Naive thymus-derived CD4-positive, alpha-beta T cell (primary cell): Measurements from ENCODE around the gene TMEM45B. TPM values are rescaled to one million over a fixed set of nuclear protein-coding genes. Genes with fewer than 3 reads are reported as not detected.
"Not testable (repeated sequence)": the region's sequence is repeated elsewhere in the genome, so short reads cannot be mapped to it uniquely, and the experiment has no call there.

Source experiments
- ATAC-seq: fragments of 150-1000 bp; cut with Tn5 transposase; 2 replicates; pipeline ENCODE4 v1.10.0; 2021; ENCODE audit warnings: mild to moderate bottlenecking, moderate library complexity
- CTCF ChIA-PET: fragments of 350-600 bp; sonication (Branson Sonifier 250); formaldehyde crosslinking; loops from one replicate; lab custom pipeline; 2021; ENCODE audit warnings: antibody characterized with exemption; lab: Charles Lee
- POLR2A ChIA-PET: fragments of 350-600 bp; sonication (Branson Sonifier 250); formaldehyde crosslinking; loops from one replicate; lab custom pipeline; 2021; ENCODE audit warnings: antibody characterized with exemption, inconsistent platforms; lab: Charles Lee
- DNase-seq, 9 donors: peaks; one replicate each; pipeline versions ENCODE4 v3.0.0 to v3.0.0-alpha.2; 2020 to 2022; ENCODE audit warnings: mixed read lengths in 1 of 9
- H3K27ac ChIP-seq: one replicate; pipeline ENCODE4 v1.7.0; 2013; ENCODE audit warnings: mild to moderate bottlenecking, low read depth, low read length, moderate library complexity
- H3K27me3 ChIP-seq, 2 donors: one replicate each; pipeline ENCODE4 v1.7.0; 2013; ENCODE audit warnings: low read length in 2 of 2, mild to moderate bottlenecking in 2 of 2, moderate library complexity in 2 of 2; ENCODE audit not compliant: control insufficient read depth in 2 of 2, insufficient read depth in 2 of 2
- H3K36me3 ChIP-seq, 3 experiments: 1 replicate in 2 of 3; 2 replicates in 1 of 3; pipeline ENCODE4 v1.7.0; 2013; ENCODE audit warnings: low read length in 3 of 3, mild to moderate bottlenecking in 3 of 3, moderate library complexity in 1 of 3; ENCODE audit not compliant: insufficient read depth in 3 of 3, control insufficient read depth in 2 of 3
- H3K4me1 ChIP-seq, 2 donors: one replicate each; pipeline ENCODE4 v1.7.0; 2013; ENCODE audit warnings: low read length in 2 of 2, mild to moderate bottlenecking in 2 of 2, moderate library complexity in 1 of 2; ENCODE audit not compliant: control insufficient read depth in 2 of 2, insufficient read depth in 2 of 2
- H3K4me3 ChIP-seq: 2 replicates; pipeline ENCODE4 v1.7.0; 2013; ENCODE audit warnings: mild to moderate bottlenecking, low read length
- H3K9me3 ChIP-seq, 3 experiments: 1 replicate in 2 of 3; 2 replicates in 1 of 3; pipeline ENCODE4 v1.7.0; 2013; ENCODE audit warnings: low read length in 3 of 3; ENCODE audit not compliant: control insufficient read depth in 2 of 3
- H3K27ac Mint-ChIP-seq, 9 donors: one replicate each; pipeline ENCODE4 v1.8.0; 2020 to 2022; ENCODE audit warnings: mixed read lengths in 9 of 9, mild to moderate bottlenecking in 8 of 9, moderate library complexity in 5 of 9, inconsistent platforms in 2 of 9
- H3K27me3 Mint-ChIP-seq, 5 donors: one replicate each; pipeline ENCODE4 v1.8.0; 2021 to 2022; ENCODE audit warnings: mixed read lengths in 5 of 5, mild to moderate bottlenecking in 1 of 5
- H3K36me3 Mint-ChIP-seq, 5 donors: one replicate each; pipeline ENCODE4 v1.8.0; 2020 to 2022; ENCODE audit warnings: mixed read lengths in 5 of 5, mild to moderate bottlenecking in 3 of 5, inconsistent platforms in 1 of 5
- H3K4me1 Mint-ChIP-seq, 7 donors: one replicate each; pipeline ENCODE4 v1.8.0; 2020 to 2022; ENCODE audit warnings: mixed read lengths in 7 of 7, mild to moderate bottlenecking in 3 of 7, inconsistent platforms in 1 of 7
- H3K4me3 Mint-ChIP-seq, 10 donors: one replicate each; pipeline ENCODE4 v1.8.0; 2020 to 2022; ENCODE audit warnings: mild to moderate bottlenecking in 10 of 10, mixed read lengths in 10 of 10, moderate library complexity in 6 of 10, inconsistent platforms in 2 of 10
- H3K9me3 Mint-ChIP-seq, 11 donors: one replicate each; pipeline ENCODE4 v1.8.0; 2020 to 2022; ENCODE audit warnings: mixed read lengths in 11 of 11, mild to moderate bottlenecking in 4 of 11, inconsistent platforms in 1 of 11, moderate library complexity in 1 of 11
- intact Hi-C, 2 donors: fragments of 100-400 bp; cut with micrococcal nuclease; formaldehyde crosslinking; loops; one replicate each; pipeline ENCODE4 v1.15.1; 2023
- polyA plus RNA-seq, 2 donors: library from polyadenylated mRNA; unstranded; fragments of 300-500 nt; fragmentation: Illumina TruSeq; gene quantifications; one replicate each; pipeline ENCODE4 v1.2.3, GENCODE V29; 2021
- total RNA-seq, 6 experiments: library from RNA in 5 of 6; stranded (reverse) in 5 of 6; gene quantifications; 1 replicate in 5 of 6; 2 replicates in 1 of 6; pipeline ENCODE4 v1.2.3 and lab custom pipeline; 2021 to 2026

TMEM45B gene
- total and polyA plus RNA-seq, 7 experiments from 2014 or later = 2.3 to 40.8 (median 11.9) TPM

DNA sequence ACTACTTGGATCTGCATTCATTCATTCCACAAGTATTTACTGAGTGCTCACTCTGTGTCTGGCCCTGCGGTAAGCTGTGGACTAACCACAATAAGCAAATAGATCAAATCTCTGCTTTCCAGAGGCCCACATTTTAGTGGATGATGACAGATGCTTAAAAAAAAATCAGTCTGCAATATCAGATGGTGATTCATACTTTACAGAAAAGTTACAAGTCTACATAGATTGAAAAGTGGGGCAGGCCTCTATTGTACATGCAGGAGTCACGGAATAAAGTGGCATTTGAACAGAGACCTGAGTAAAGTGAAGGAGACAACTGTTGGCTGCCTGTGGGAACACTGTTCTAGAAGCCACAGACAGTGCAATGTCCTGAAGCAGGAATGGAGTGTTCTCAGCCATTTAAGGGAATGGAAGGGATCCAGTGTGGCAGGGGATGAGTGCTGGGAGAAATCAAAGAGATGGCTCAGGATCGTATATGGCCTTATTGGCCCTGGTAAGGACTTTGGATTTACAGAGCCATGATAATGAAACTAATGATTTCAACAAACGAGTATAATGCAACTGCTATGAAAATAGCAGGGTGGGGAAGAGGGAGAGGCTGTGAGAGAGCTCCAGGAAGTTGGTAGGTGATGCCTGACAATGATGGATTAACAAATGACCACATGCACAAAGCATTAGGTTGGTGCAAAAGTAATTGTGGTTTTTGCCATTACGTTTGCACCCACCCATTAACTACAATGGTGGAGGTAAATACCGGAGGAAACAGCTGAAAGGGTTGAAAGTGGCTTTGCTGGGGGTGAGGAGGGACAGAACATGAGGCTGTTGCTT is 31.1 kb downstream of the TMEM45B start:
- peaks cover 0 to 5% (median 0%) of the 10 kb centered on the region in 5 donors for H3K27me3 Mint-ChIP-seq
- no peaks in the 10 kb centered on the region for H3K36me3 ChIP-seq
- peak overlapping the region in 6 of 10 donors; percentile 5 to 68 (median 40) for H3K4me3 Mint-ChIP-seq
- H3K27me3 ChIP-seq = no peaks in the 10 kb centered on the region
- DNase-seq (peak in 1 of 9 donors; percentile 39), ATAC-seq (peak; percentile 66)
- H3K9me3 Mint-ChIP-seq = peaks cover 0 to 16% (median 7%) of the 10 kb centered on the region in 11 donors
- H3K27ac Mint-ChIP-seq = peak overlapping the region; percentile 2 to 92 (median 73)
- no peak overlapping the region for H3K27ac ChIP-seq
- intact Hi-C loops = no loop called here
- H3K4me1 Mint-ChIP-seq = peaks cover 6 to 68% (median 40%) of the 10 kb centered on the region in 7 donors
- H3K36me3 Mint-ChIP-seq = peaks cover 7 to 33% (median 7%) of the 10 kb centered on the region in 5 donors
- peaks cover 0 to 10% of the 10 kb centered on the region in 2 donors for H3K4me1 ChIP-seq
- no peaks in the 10 kb centered on the region for H3K9me3 ChIP-seq
- POLR2A ChIA-PET = interaction anchor here (0.9 to 2.3 kb wide), 3 partner anchors 14 to 32 kb away, joined by 3 to 10 read pairs (median 3); no protein-coding TSS in a partner anchor
- CTCF ChIA-PET = no interaction called here
- no peak overlapping the region for H3K4me3 ChIP-seq

GRCh38 chr11:129847361-129847760 is 31.7 kb downstream of the TMEM45B start:
- POLR2A ChIA-PET = interaction anchor here (1.2 kb wide), 1 partner anchor 15 kb away, joined by 3 read pairs; no protein-coding TSS in a partner anchor
- intact Hi-C loops, H3K27me3 ChIP-seq, H3K4me1 ChIP-seq, H3K27ac ChIP-seq, H3K36me3 ChIP-seq, H3K9me3 ChIP-seq, CTCF ChIA-PET, ATAC-seq, H3K4me3 ChIP-seq, H3K27me3 Mint-ChIP-seq, DNase-seq: not testable (repeated sequence)
- H3K4me3 Mint-ChIP-seq = peak overlapping the region in 1 of 10 donors; percentile 60
- H3K4me1 Mint-ChIP-seq = peaks cover 6 to 68% (median 40%) of the 10 kb centered on the region in 7 donors
- peak overlapping the region in 2 of 9 donors; percentile 77 to 92 for H3K27ac Mint-ChIP-seq
- H3K36me3 Mint-ChIP-seq = peaks cover 3 to 34% (median 6%) of the 10 kb centered on the region in 5 donors
- peaks cover 0 to 10% (median 3%) of the 10 kb centered on the region in 11 donors for H3K9me3 Mint-ChIP-seq

- peaks cover 0 to 26% (median 5%) of the 10 kb centered on the region in 5 donors for H3K36me3 Mint-ChIP-seq
- H3K27me3 ChIP-seq = no peaks in the 10 kb centered on the region
- ChIA-PET POLR2A (interaction anchor here (0.7 to 2.1 kb wide), 3 partner anchors 29 to 44 kb away, joined by 3 to 10 read pairs (median 3); no protein-coding TSS in a partner anchor), CTCF (no interaction called here)
- H3K4me3 ChIP-seq = no peak overlapping the region
- H3K9me3 Mint-ChIP-seq = peaks cover 0 to 2% (median 0%) of the 10 kb centered on the region in 11 donors
- H3K27ac Mint-ChIP-seq = peak overlapping the region in 6 of 9 donors; percentile 29 to 83 (median 53)
- intact Hi-C loops = no loop called here
- no peak for ATAC-seq
- peaks cover 14 to 25% of the 10 kb centered on the region in 2 donors for H3K4me1 ChIP-seq
- DNase-seq = no peak
- H3K4me1 Mint-ChIP-seq = peaks cover 23 to 69% (median 47%) of the 10 kb centered on the region in 7 donors
- no peak overlapping the region for H3K4me3 Mint-ChIP-seq
- H3K9me3 ChIP-seq = no peaks in the 10 kb centered on the region
- no peaks in the 10 kb centered on the region for H3K36me3 ChIP-seq
- H3K27me3 Mint-ChIP-seq = peaks cover 0 to 2% (median 0%) of the 10 kb centered on the region in 5 donors
- no peak overlapping the region for H3K27ac ChIP-seq
Measured at GRCh38 chr11:129849447-129850130, 33.9 kb downstream of the TMEM45B start.

- intact Hi-C loops = loop anchor here in 1 of 2 donors (2.0 kb wide), 1 partner anchor 43 kb away; the partner anchor contains the start of gene NFRKB
- H3K4me1 Mint-ChIP-seq = peaks cover 17 to 58% (median 42%) of the 10 kb centered on the region in 7 donors
- Histone ChIP-seq H3K27me3 (no peaks in the 10 kb centered on the region), H3K27ac (peak overlapping the region; percentile 4), H3K4me1 (peaks cover 14 to 20% of the 10 kb centered on the region in 2 donors), H3K9me3 (no peaks in the 10 kb centered on the region), H3K36me3 (no peaks in the 10 kb centered on the region), H3K4me3 (no peak overlapping the region)
- CTCF ChIA-PET = no interaction called here
- POLR2A ChIA-PET = interaction anchor here (1.0 to 5.3 kb wide), 5 partner anchors 8 to 49 kb away, joined by 3 to 46 read pairs (median 20); partner anchors contain the start of gene TMEM45B
- ATAC-seq = no peak
- H3K27ac Mint-ChIP-seq = peak overlapping the region; percentile 94 to 99 (median 98)
- peaks cover 0 to 28% (median 10%) of the 10 kb centered on the region in 5 donors for H3K36me3 Mint-ChIP-seq
- H3K9me3 Mint-ChIP-seq = peaks cover 0 to 2% (median 0%) of the 10 kb centered on the region in 11 donors
- H3K27me3 Mint-ChIP-seq = peaks cover 0 to 2% (median 0%) of the 10 kb centered on the region in 5 donors
- peak overlapping the region in 4 of 10 donors; percentile 21 to 73 (median 40) for H3K4me3 Mint-ChIP-seq
- DNase-seq = no peak
Measured at GRCh38 chr11:129852125-129852740, 36.6 kb downstream of the TMEM45B start.

GRCh38 chr11:129853518-129854231 is 38.0 kb downstream of the TMEM45B start:
- Mint-ChIP-seq H3K36me3 (peaks cover 0 to 40% (median 19%) of the 10 kb centered on the region in 5 donors), H3K4me3 (peak overlapping the region; percentile 49 to 84 (median 74)), H3K27me3 (peaks cover 0 to 2% (median 0%) of the 10 kb centered on the region in 5 donors), H3K9me3 (peaks cover 0 to 2% (median 0%) of the 10 kb centered on the region in 11 donors), H3K4me1 (peaks cover 17 to 68% (median 51%) of the 10 kb centered on the region in 7 donors), H3K27ac (peak overlapping the region; percentile 94 to 99 (median 98))
- CTCF ChIA-PET = interaction anchor here (0.5 to 2.4 kb wide), 8 partner anchors 11 to 279 kb away, joined by 3 to 11 read pairs (median 4); partner anchors contain the start of gene TMEM45B
- Histone ChIP-seq H3K27me3 (no peaks in the 10 kb centered on the region), H3K4me1 (peaks cover 14 to 24% of the 10 kb centered on the region in 2 donors), H3K4me3 (peak overlapping the region; percentile 21), H3K36me3 (no peaks in the 10 kb centered on the region), H3K9me3 (no peaks in the 10 kb centered on the region), H3K27ac (peak overlapping the region; percentile 68)
- peak; percentile 94 for ATAC-seq
- POLR2A ChIA-PET = interaction anchor here (0.6 to 5.3 kb wide), 21 partner anchors 8 to 149 kb away, joined by 3 to 79 read pairs (median 6); partner anchors contain the start of genes NFRKB, PRDM10 and TMEM45B
- intact Hi-C loops = loop anchor here (1.0 to 2.0 kb wide), 9 partner anchors 8 to 216 kb away; partner anchors contain the start of genes NFRKB (in 2 of the 2), APLP2 (in 1 of the 2), PRDM10 (in 1 of the 2) and TMEM45B (in 1 of the 2)
- peak; percentile 34 to 96 (median 93) for DNase-seq
